ENCODE measurements around the gene NAT8L. TPM values are rescaled to one million over a fixed set of nuclear protein-coding genes. Genes with fewer than 3 reads are reported as not detected.
"Not testable (repeated sequence)": the region's sequence is repeated elsewhere in the genome, so short reads cannot be mapped to it uniquely, and the experiment has no call there.

The NAT8L gene
- total and polyA plus RNA-seq, 2 of the 13 experiments (the other 11 are each of a cell fraction or from before 2014, with no cell fraction given) = 2.2 to 3.3 TPM

- TF ChIP-seq ZNF574 (CRISPR knock-in tag; IDR thresholded peaks at IDR 0.05) (no peak), RCOR2 (CRISPR knock-in tag; IDR thresholded peaks at IDR 0.05) (no peak)
Observed at GRCh38 chr4:2024683-2025082, 34.4 kb upstream of the NAT8L start (continued).

- H3K9ac ChIP-seq (ENCODE audit: insufficient read depth, low read depth, low read length) = no peak overlapping the region
- no peaks in the 10 kb centered on the region; the same call in 1 of the 2 replicates for H3K9me3 ChIP-seq (ENCODE audit: low read length)
- no peak overlapping the region for H3K4me2 ChIP-seq (ENCODE audit: low read depth, low read length)
- peaks cover 12% of the 10 kb centered on the region; the same call in 1 of the 2 replicates for H3K4me1 ChIP-seq (ENCODE audit: insufficient read depth, low read length)
- H3K27me3 ChIP-seq (ENCODE audit: control insufficient read depth in 1 of 2, insufficient read depth in 2 of 2, low read length in 2 of 2) = peaks cover 0 to 4% of the 10 kb centered on the region in 2 experiments; a peak in 3 of 5 replicates
- no TSS peak for BruUV-seq (replicated peaks)
- ATAC-seq (no peak), FAIRE-seq (no peak), DNase-seq (ENCODE audit: low spot score) (no peak)
- CTCF ChIA-PET (ENCODE audit: low intra/inter-chr PET ratio, low total read pairs) = no interaction called here
- H2AFZ ChIP-seq (ENCODE audit: low read length) = no peak overlapping the region
- TF ChIP-seq IRF2 (CRISPR knock-in tag; IDR thresholded peaks at IDR 0.05) (no peak), BORCS8-MEF2B (CRISPR knock-in tag; IDR thresholded peaks at IDR 0.05) (no peak), MLLT10 (CRISPR knock-in tag; IDR thresholded peaks at IDR 0.05) (no peak), SOX6 (IDR thresholded peaks at IDR 0.05) (no peak), SOX6 (CRISPR knock-in tag; IDR thresholded peaks at IDR 0.05) (no peak)
- no peak overlapping the region for H3K27ac ChIP-seq (ENCODE audit: extremely low read length, insufficient read depth, low read length)
- POLR2A ChIA-PET = no interaction called here
- intact Hi-C loops (cut with micrococcal nuclease; ENCODE audit: unreplicated experiment) = no loop called here
- in situ Hi-C loops (cut with HindIII; ENCODE audit: extremely low pct_ligation_motif_present, low pct_unique_long_range_greater_than_20kb) = no loop called here
- H3K79me2 ChIP-seq (ENCODE audit: insufficient read depth, low read length) = no peaks in the 10 kb centered on the region
- H3K36me3 ChIP-seq (replicated peaks in 1 of 2; ENCODE audit: control insufficient read depth in 1 of 2, insufficient read depth in 2 of 2, low read length in 2 of 2) = no peaks in the 10 kb centered on the region
- no peak overlapping the region for H3K4me3 ChIP-seq (replicated peaks in 1 of 3; ENCODE audit: insufficient read depth in 1 of 3, low read depth in 2 of 3, low read length in 3 of 3)
- no peaks in the 10 kb centered on the region for H4K20me1 ChIP-seq (ENCODE audit: insufficient read depth, low read length)
Observed at GRCh38 chr4:2025817-2026216, 33.3 kb upstream of the NAT8L start.

- POLR2A ChIA-PET; H4K20me1 ChIP-seq (ENCODE audit: insufficient read depth, low read length); H3K36me3 ChIP-seq (replicated peaks in 1 of 2; ENCODE audit: control insufficient read depth in 1 of 2, insufficient read depth in 2 of 2, low read length in 2 of 2); FAIRE-seq; H3K4me3 ChIP-seq (replicated peaks in 1 of 3; ENCODE audit: insufficient read depth in 1 of 3, low read depth in 2 of 3, low read length in 3 of 3); H3K4me2 ChIP-seq (ENCODE audit: low read depth, low read length); H3K27ac ChIP-seq (ENCODE audit: extremely low read length, insufficient read depth, low read length); CTCF ChIA-PET (ENCODE audit: low intra/inter-chr PET ratio, low total read pairs); DNase-seq (ENCODE audit: low spot score); intact Hi-C loops (cut with micrococcal nuclease; ENCODE audit: unreplicated experiment); H2AFZ ChIP-seq (ENCODE audit: low read length); H3K9me3 ChIP-seq (ENCODE audit: low read length); H3K4me1 ChIP-seq (ENCODE audit: insufficient read depth, low read length); H3K27me3 ChIP-seq (ENCODE audit: control insufficient read depth in 1 of 2, insufficient read depth in 2 of 2, low read length in 2 of 2); H3K79me2 ChIP-seq (ENCODE audit: insufficient read depth, low read length); H3K9ac ChIP-seq (ENCODE audit: insufficient read depth, low read depth, low read length); ATAC-seq; BruUV-seq (replicated peaks); in situ Hi-C loops (cut with HindIII; ENCODE audit: extremely low pct_ligation_motif_present, low pct_unique_long_range_greater_than_20kb): not testable (repeated sequence)
- 12% methylated on average over 4 of the region's 4 CpGs for whole genome bisulfite sequencing (ENCODE audit: low lambda C conversion rate)
Observed at GRCh38 chr4:2027120-2027519, 32.0 kb upstream of the NAT8L start.

GRCh38 chr4:2031161-2031560 is 28.0 kb upstream of the NAT8L start:
- H3K9me3 ChIP-seq (ENCODE audit: low read length); H2AFZ ChIP-seq (ENCODE audit: low read length); H4K20me1 ChIP-seq (ENCODE audit: insufficient read depth, low read length); ATAC-seq; intact Hi-C loops (cut with micrococcal nuclease; ENCODE audit: unreplicated experiment); DNase-seq (ENCODE audit: low spot score); FAIRE-seq; H3K4me1 ChIP-seq (ENCODE audit: insufficient read depth, low read length); in situ Hi-C loops (cut with HindIII; ENCODE audit: extremely low pct_ligation_motif_present, low pct_unique_long_range_greater_than_20kb); BruUV-seq (replicated peaks); H3K27ac ChIP-seq (ENCODE audit: extremely low read length, insufficient read depth, low read length); H3K36me3 ChIP-seq (replicated peaks in 1 of 2; ENCODE audit: control insufficient read depth in 1 of 2, insufficient read depth in 2 of 2, low read length in 2 of 2); H3K4me2 ChIP-seq (ENCODE audit: low read depth, low read length); H3K79me2 ChIP-seq (ENCODE audit: insufficient read depth, low read length); CTCF ChIA-PET (ENCODE audit: low intra/inter-chr PET ratio, low total read pairs); H3K9ac ChIP-seq (ENCODE audit: insufficient read depth, low read depth, low read length); POLR2A ChIA-PET; H3K4me3 ChIP-seq (replicated peaks in 1 of 3; ENCODE audit: insufficient read depth in 1 of 3, low read depth in 2 of 3, low read length in 3 of 3): not testable (repeated sequence)
- peaks cover 0 to 18% of the 10 kb centered on the region in 2 experiments; a peak in 3 of 5 replicates for H3K27me3 ChIP-seq (ENCODE audit: control insufficient read depth in 1 of 2, insufficient read depth in 2 of 2, low read length in 2 of 2)
